GM21390 (cell line): ENCODE results near the gene RHOH.
"Not testable (repeated sequence)": the region's sequence is repeated elsewhere in the genome, so short reads cannot be mapped to it uniquely, and the experiment has no call there.

ENCODE experiments used
- ATAC-seq: cut with Tn5 transposase; IDR thresholded peaks from one replicate; pipeline ENCODE4 v1.9.1; 2021; ENCODE audit not compliant: unreplicated experiment

The RHOH gene

GRCh38 chr4:40256817-40257216, 60.0 kb downstream of the RHOH start:
- no peak for ATAC-seq

- ATAC-seq, result no peak
Observed at GRCh38 chr4:40258627-40259026, 61.8 kb downstream of the RHOH start.

- no peak for ATAC-seq
Observed at GRCh38 chr4:40261231-40262076, 64.6 kb downstream of the RHOH start.

- no peak for ATAC-seq
Observed at GRCh38 chr4:40262077-40262528, 65.3 kb downstream of the RHOH start.

GRCh38 chr4:40262861-40263260, 66.0 kb downstream of the RHOH start:
- ATAC-seq, result no peak

GRCh38 chr4:40264497-40264896, 67.7 kb downstream of the RHOH start:
- ATAC-seq, result no peak

GRCh38 chr4:40264995-40265909, 68.4 kb downstream of the RHOH start:
- peak; percentile 61 for ATAC-seq

- no peak for ATAC-seq
Observed at GRCh38 chr4:40265910-40266274, 69.1 kb downstream of the RHOH start.

- no peak for ATAC-seq
Observed at GRCh38 chr4:40269133-40269532, 72.3 kb downstream of the RHOH start.

- no peak for ATAC-seq
Observed at GRCh38 chr4:40270609-40271008, 73.8 kb downstream of the RHOH start.

- ATAC-seq, result no peak
Observed at GRCh38 chr4:40275065-40275730, 78.4 kb downstream of the RHOH start.

- no peak for ATAC-seq
Observed at GRCh38 chr4:40276546-40276945, 79.7 kb downstream of the RHOH start.

GRCh38 chr4:40280586-40280985, 83.8 kb downstream of the RHOH start:
- no peak for ATAC-seq

- ATAC-seq, result no peak
Observed at GRCh38 chr4:40281099-40281498, 84.3 kb downstream of the RHOH start.

- no peak for ATAC-seq
Observed at GRCh38 chr4:40281913-40282312, 85.1 kb downstream of the RHOH start.

GRCh38 chr4:40282857-40283256, 86.0 kb downstream of the RHOH start:
- ATAC-seq, result not testable (repeated sequence)

GRCh38 chr4:40283413-40283812, 86.6 kb downstream of the RHOH start:
- ATAC-seq, result no peak

GRCh38 chr4:40283968-40284367, 87.1 kb downstream of the RHOH start:
- no peak for ATAC-seq

GRCh38 chr4:40285692-40286091, 88.9 kb downstream of the RHOH start:
- ATAC-seq, result no peak

GRCh38 chr4:40288566-40288965, 91.7 kb downstream of the RHOH start:
- no peak for ATAC-seq
